Measurements from ENCODE around the gene L3MBTL4. TPM values are rescaled to one million over a fixed set of nuclear protein-coding genes. Genes with fewer than 3 reads are reported as not detected.

The L3MBTL4 gene
- total RNA-seq, 1 experiment from 2014 or later, result not detected

GRCh38 chr18:6159426-6159825 lies 255.3 kb downstream of the L3MBTL4 start:
- no peak overlapping the region for H3K4me2 ChIP-seq (ENCODE audit: low read length)
- POLR2A ChIA-PET, result no interaction called here

More at GRCh38 chr18:6159426-6159825, 255.3 kb downstream of the L3MBTL4 start:
- H4K20me1 ChIP-seq (ENCODE audit: insufficient read depth), result no peaks in the 10 kb centered on the region
- no peaks in the 10 kb centered on the region for H3K9me2 ChIP-seq (ENCODE audit: insufficient read depth)
- H3K9me3 ChIP-seq (ENCODE audit: control insufficient read depth in 1 of 2, insufficient read depth in 1 of 2, low read depth in 1 of 2, low read length in 2 of 2), result peaks cover 5 to 34% of the 10 kb centered on the region in 2 experiments; a peak in 3 of 4 replicates
- H3K27ac ChIP-seq (ENCODE audit: low read depth, low read length), result no peak overlapping the region
- no peak overlapping the region for H3K4me3 ChIP-seq (replicated peaks in 1 of 2; ENCODE audit: low read depth in 1 of 2, low read length in 2 of 2)
- DNase-seq (ENCODE audit: low read depth, low spot score) (no peak), ATAC-seq (no peak)
- no peak overlapping the region for H2AFZ ChIP-seq (ENCODE audit: low read depth, low read length, poor library complexity, severe bottlenecking)
- ChIA-PET RAD21 (ENCODE audit: low non-redundant PET in 1 of 2, low total read pairs in 2 of 2, uncharacterized antibody in 2 of 2, unreplicated experiment in 2 of 2) (no interaction called here), CTCF (no interaction called here)
- no peaks in the 10 kb centered on the region for H3K79me2 ChIP-seq (ENCODE audit: insufficient read depth, low read length)
- no peak for TF ChIP-seq CEBPB (IDR thresholded peaks at IDR 0.05; ENCODE audit: low read depth)
- TF ChIP-seq RAD21 (IDR thresholded peaks at IDR 0.05; ENCODE audit: low read depth), result no peak
- no peak for TF ChIP-seq EZH2 (IDR thresholded peaks at IDR 0.05)
- no peak for TF ChIP-seq YY1 (IDR thresholded peaks at IDR 0.05; ENCODE audit: extremely low read depth, insufficient replicate concordance, low read depth, low read length)
- TF ChIP-seq SIN3A (IDR thresholded peaks at IDR 0.05; ENCODE audit: low read depth), result no peak
- TF ChIP-seq REST (IDR thresholded peaks at IDR 0.05; ENCODE audit: low read depth), result no peak
- no peak for TF ChIP-seq ELF1 (IDR thresholded peaks at IDR 0.05; ENCODE audit: borderline replicate concordance, low read depth)
- TF ChIP-seq EGR1 (IDR thresholded peaks at IDR 0.05; ENCODE audit: low read depth), result no peak
- no peak for TF ChIP-seq SRF (IDR thresholded peaks at IDR 0.05; ENCODE audit: low read depth)
- no peak for TF ChIP-seq JUND (IDR thresholded peaks at IDR 0.05)
- no peak for TF ChIP-seq TCF7L2 (IDR thresholded peaks at IDR 0.05; ENCODE audit: borderline replicate concordance, extremely low read depth, insufficient read depth, insufficient read length)
- TF ChIP-seq, protein P1, sequence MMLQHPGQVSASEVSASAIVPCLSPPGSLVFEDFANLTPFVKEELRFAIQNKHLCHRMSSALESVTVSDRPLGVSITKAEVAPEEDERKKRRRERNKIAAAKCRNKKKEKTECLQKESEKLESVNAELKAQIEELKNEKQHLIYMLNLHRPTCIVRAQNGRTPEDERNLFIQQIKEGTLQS (IDR thresholded peaks at IDR 0.05), result no peak
- TF ChIP-seq MAX (IDR thresholded peaks at IDR 0.05), result no peak
- no peak for TF ChIP-seq FOSL1 (IDR thresholded peaks at IDR 0.05; ENCODE audit: low read depth)
- TF ChIP-seq ZFX (IDR thresholded peaks at IDR 0.05), result no peak
- no peak for TF ChIP-seq EZH2phosphoT487 (IDR thresholded peaks at IDR 0.05; ENCODE audit: borderline replicate concordance)
- no peak for TF ChIP-seq ZNF274 (IDR thresholded peaks at IDR 0.05; ENCODE audit: low read depth, low read length)
- intact Hi-C loops (cut with micrococcal nuclease), result loop anchor here (10.0 kb wide), 1 partner anchor 65 kb away; no protein-coding TSS in a partner anchor
- BruUV-seq (replicated peaks), result no TSS peak
- H3K9ac ChIP-seq (ENCODE audit: low read length), result no peak overlapping the region
- no peaks in the 10 kb centered on the region for H3K36me3 ChIP-seq (ENCODE audit: control insufficient read depth in 1 of 2, insufficient read depth in 2 of 2, low read length in 2 of 2)
- no peaks in the 10 kb centered on the region for H3K4me1 ChIP-seq (ENCODE audit: control insufficient read depth in 1 of 2, insufficient read depth in 2 of 2, low read length in 2 of 2)
- no peaks in the 10 kb centered on the region for H3K27me3 ChIP-seq (ENCODE audit: insufficient read depth, low read length)
